HepG2 (cell line): ENCODE data around the gene MEX3D.

Experiments used
- ELF1 ChIP-seq: sonication (generic); formaldehyde crosslinking; IDR thresholded peaks from 2 replicates; pipeline ENCODE4 v1.4.0; 2020; ENCODE audit warnings: missing genetic modification reagents
- KAT2B ChIP-seq: fragments of 150-350 bp; IDR thresholded peaks from 2 replicates; pipeline ENCODE4 v1.6.1; 2014; ENCODE audit warnings: low read depth, low read length, borderline replicate concordance
- KDM5A ChIP-seq: fragments of 200-600 bp; sonication (generic); IDR thresholded peaks from 2 replicates; pipeline ENCODE4 v1.7.0; 2018; ENCODE audit warnings: antibody characterized with exemption, mild to moderate bottlenecking, low read length, borderline replicate concordance
- MLX ChIP-seq: IDR thresholded peaks from 2 replicates; pipeline ENCODE4 v1.6.1; 2016
- NR3C1 ChIP-seq: sonication (generic); formaldehyde crosslinking; IDR thresholded peaks from 2 replicates; pipeline ENCODE4 v1.4.0; 2020; ENCODE audit warnings: missing genetic modification reagents
- RNF2 ChIP-seq: fragments of 450-650 bp; conservative IDR thresholded peaks from 2 replicates; pipeline ENCODE4 v1.6.1; 2016; ENCODE audit warnings: low read depth
- ZNF12 ChIP-seq: sonication (generic); formaldehyde crosslinking; IDR thresholded peaks from 2 replicates; pipeline ENCODE4 v1.5.0; 2020; ENCODE audit warnings: missing genetic modification reagents
- TF ChIP-seq, protein P1 (sequence below): sonication (generic); formaldehyde crosslinking; IDR thresholded peaks from 2 replicates; pipeline ENCODE4 v1.5.0; 2020; ENCODE audit warnings: mild to moderate bottlenecking, missing genetic modification reagents, moderate library complexity

GRCh38 chr19:1524972-1525325 lies 43.2 kb downstream of the MEX3D start:
- TF ChIP-seq KAT2B (no peak), ELF1 (no peak), ZNF12 (CRISPR knock-in tag) (no peak), NR3C1 (CRISPR knock-in tag) (no peak), MLX (no peak), KDM5A (no peak), RNF2 (no peak)
- TF ChIP-seq, protein P1, sequence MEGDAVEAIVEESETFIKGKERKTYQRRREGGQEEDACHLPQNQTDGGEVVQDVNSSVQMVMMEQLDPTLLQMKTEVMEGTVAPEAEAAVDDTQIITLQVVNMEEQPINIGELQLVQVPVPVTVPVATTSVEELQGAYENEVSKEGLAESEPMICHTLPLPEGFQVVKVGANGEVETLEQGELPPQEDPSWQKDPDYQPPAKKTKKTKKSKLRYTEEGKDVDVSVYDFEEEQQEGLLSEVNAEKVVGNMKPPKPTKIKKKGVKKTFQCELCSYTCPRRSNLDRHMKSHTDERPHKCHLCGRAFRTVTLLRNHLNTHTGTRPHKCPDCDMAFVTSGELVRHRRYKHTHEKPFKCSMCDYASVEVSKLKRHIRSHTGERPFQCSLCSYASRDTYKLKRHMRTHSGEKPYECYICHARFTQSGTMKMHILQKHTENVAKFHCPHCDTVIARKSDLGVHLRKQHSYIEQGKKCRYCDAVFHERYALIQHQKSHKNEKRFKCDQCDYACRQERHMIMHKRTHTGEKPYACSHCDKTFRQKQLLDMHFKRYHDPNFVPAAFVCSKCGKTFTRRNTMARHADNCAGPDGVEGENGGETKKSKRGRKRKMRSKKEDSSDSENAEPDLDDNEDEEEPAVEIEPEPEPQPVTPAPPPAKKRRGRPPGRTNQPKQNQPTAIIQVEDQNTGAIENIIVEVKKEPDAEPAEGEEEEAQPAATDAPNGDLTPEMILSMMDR (CRISPR knock-in tag), result no peak
